ENCODE measurements around the gene MIGA1.

The MIGA1 gene

DNA sequence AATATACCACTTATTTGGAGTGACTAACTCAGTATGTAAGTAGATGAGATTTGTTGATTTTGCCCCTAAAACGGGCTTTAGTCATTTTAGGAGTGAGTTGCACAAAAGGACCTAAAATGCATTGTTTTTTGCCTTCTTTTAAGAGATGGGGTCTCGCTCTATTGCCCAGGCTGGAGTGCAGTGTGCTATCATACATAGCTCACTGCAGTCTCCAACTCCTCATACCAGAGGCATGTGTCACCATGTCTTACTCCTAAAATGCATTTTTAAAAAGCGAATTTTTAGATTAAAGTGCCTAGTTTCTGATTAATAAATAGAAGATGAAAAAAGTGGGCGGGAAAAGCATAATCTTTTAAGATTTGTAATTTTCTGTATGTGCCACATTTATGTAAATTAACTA lies 97.4 kb downstream of the MIGA1 start:
- no peaks in the 10 kb centered on the region for H3K27me3 ChIP-seq (ENCODE audit: insufficient read depth, poor library complexity, severe bottlenecking)
- no peak overlapping the region for H3K27ac ChIP-seq (replicated peaks)
- DNase-seq (ENCODE audit: low read depth in 1 of 2, low spot score in 1 of 2), result no peak
- H3K4me3 ChIP-seq (replicated peaks; ENCODE audit: insufficient read depth, low read length), result no peak overlapping the region
- TF ChIP-seq SPI1 (IDR thresholded peaks at IDR 0.05; ENCODE audit: borderline replicate concordance, low read depth), result no peak
- no peak for TF ChIP-seq POLR2AphosphoS5 (IDR thresholded peaks at IDR 0.05; ENCODE audit: low read depth)

DNA sequence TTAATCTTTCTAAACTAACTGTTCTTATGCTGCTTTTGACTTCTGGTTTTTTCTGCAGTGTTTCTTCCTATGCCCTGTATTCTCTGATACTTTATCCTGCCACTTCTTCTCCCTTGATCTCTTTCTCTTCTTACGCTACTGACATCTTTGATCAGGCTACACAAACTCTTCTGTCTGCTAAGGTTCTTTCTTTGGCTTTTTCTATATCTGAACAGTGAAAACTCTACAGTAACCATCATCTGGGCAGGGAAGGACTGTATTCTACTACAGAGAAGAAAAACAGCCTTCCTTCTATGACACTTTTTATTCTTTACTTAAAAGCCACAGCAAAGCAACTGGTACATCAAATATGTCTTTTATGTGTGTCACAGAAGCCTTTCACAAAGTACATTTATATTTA lies 101.6 kb downstream of the MIGA1 start:
- Histone ChIP-seq H3K4me3 (replicated peaks; ENCODE audit: insufficient read depth, low read length) (no peak overlapping the region), H3K27me3 (ENCODE audit: insufficient read depth, poor library complexity, severe bottlenecking) (no peaks in the 10 kb centered on the region), H3K27ac (replicated peaks) (no peak overlapping the region)
- DNase-seq (ENCODE audit: low read depth in 1 of 2, low spot score in 1 of 2), result no peak
- TF ChIP-seq POLR2AphosphoS5 (IDR thresholded peaks at IDR 0.05; ENCODE audit: low read depth) (no peak), SPI1 (IDR thresholded peaks at IDR 0.05; ENCODE audit: borderline replicate concordance, low read depth) (no peak), GABPA (IDR thresholded peaks at IDR 0.05; ENCODE audit: low read depth) (no peak)
- TF ChIP-seq, protein P1, sequence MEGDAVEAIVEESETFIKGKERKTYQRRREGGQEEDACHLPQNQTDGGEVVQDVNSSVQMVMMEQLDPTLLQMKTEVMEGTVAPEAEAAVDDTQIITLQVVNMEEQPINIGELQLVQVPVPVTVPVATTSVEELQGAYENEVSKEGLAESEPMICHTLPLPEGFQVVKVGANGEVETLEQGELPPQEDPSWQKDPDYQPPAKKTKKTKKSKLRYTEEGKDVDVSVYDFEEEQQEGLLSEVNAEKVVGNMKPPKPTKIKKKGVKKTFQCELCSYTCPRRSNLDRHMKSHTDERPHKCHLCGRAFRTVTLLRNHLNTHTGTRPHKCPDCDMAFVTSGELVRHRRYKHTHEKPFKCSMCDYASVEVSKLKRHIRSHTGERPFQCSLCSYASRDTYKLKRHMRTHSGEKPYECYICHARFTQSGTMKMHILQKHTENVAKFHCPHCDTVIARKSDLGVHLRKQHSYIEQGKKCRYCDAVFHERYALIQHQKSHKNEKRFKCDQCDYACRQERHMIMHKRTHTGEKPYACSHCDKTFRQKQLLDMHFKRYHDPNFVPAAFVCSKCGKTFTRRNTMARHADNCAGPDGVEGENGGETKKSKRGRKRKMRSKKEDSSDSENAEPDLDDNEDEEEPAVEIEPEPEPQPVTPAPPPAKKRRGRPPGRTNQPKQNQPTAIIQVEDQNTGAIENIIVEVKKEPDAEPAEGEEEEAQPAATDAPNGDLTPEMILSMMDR (IDR thresholded peaks at IDR 0.05; ENCODE audit: insufficient read depth, low read length), result no peak
- TF ChIP-seq, protein P2, sequence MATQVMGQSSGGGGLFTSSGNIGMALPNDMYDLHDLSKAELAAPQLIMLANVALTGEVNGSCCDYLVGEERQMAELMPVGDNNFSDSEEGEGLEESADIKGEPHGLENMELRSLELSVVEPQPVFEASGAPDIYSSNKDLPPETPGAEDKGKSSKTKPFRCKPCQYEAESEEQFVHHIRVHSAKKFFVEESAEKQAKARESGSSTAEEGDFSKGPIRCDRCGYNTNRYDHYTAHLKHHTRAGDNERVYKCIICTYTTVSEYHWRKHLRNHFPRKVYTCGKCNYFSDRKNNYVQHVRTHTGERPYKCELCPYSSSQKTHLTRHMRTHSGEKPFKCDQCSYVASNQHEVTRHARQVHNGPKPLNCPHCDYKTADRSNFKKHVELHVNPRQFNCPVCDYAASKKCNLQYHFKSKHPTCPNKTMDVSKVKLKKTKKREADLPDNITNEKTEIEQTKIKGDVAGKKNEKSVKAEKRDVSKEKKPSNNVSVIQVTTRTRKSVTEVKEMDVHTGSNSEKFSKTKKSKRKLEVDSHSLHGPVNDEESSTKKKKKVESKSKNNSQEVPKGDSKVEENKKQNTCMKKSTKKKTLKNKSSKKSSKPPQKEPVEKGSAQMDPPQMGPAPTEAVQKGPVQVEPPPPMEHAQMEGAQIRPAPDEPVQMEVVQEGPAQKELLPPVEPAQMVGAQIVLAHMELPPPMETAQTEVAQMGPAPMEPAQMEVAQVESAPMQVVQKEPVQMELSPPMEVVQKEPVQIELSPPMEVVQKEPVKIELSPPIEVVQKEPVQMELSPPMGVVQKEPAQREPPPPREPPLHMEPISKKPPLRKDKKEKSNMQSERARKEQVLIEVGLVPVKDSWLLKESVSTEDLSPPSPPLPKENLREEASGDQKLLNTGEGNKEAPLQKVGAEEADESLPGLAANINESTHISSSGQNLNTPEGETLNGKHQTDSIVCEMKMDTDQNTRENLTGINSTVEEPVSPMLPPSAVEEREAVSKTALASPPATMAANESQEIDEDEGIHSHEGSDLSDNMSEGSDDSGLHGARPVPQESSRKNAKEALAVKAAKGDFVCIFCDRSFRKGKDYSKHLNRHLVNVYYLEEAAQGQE (IDR thresholded peaks at IDR 0.05; ENCODE audit: insufficient replicate concordance, low read depth), result no peak

DNA sequence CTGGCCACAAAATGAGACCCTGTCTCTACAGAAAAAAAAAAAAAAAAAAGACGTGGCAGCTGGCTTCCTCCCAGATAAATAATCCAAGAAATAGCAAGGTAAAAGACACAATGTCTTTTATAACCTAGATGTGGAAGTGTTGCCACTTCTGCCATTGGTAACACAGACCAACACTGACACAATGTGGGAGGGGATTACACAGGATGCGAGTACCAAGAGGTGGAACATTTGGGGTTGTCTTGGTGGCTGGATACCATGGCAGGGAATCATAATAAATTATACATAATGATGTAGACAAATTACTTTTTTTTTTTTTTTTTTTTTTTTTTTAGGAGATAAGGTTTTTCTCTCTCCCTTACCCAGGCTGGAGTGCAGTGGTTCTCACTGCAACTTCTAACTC lies 103.0 kb downstream of the MIGA1 start:
- Histone ChIP-seq H3K4me3 (replicated peaks; ENCODE audit: insufficient read depth, low read length) (no peak overlapping the region), H3K27ac (replicated peaks) (no peak overlapping the region), H3K27me3 (ENCODE audit: insufficient read depth, poor library complexity, severe bottlenecking) (no peaks in the 10 kb centered on the region)
- DNase-seq (ENCODE audit: low read depth in 1 of 2, low spot score in 1 of 2), result no peak
- TF ChIP-seq POLR2AphosphoS5 (IDR thresholded peaks at IDR 0.05; ENCODE audit: low read depth) (no peak), GABPA (IDR thresholded peaks at IDR 0.05; ENCODE audit: low read depth) (no peak), SPI1 (IDR thresholded peaks at IDR 0.05; ENCODE audit: borderline replicate concordance, low read depth) (no peak)
- TF ChIP-seq, protein P1 (IDR thresholded peaks at IDR 0.05; ENCODE audit: insufficient read depth, low read length), result no peak
- TF ChIP-seq, protein P2 (IDR thresholded peaks at IDR 0.05; ENCODE audit: insufficient replicate concordance, low read depth), result no peak

DNA sequence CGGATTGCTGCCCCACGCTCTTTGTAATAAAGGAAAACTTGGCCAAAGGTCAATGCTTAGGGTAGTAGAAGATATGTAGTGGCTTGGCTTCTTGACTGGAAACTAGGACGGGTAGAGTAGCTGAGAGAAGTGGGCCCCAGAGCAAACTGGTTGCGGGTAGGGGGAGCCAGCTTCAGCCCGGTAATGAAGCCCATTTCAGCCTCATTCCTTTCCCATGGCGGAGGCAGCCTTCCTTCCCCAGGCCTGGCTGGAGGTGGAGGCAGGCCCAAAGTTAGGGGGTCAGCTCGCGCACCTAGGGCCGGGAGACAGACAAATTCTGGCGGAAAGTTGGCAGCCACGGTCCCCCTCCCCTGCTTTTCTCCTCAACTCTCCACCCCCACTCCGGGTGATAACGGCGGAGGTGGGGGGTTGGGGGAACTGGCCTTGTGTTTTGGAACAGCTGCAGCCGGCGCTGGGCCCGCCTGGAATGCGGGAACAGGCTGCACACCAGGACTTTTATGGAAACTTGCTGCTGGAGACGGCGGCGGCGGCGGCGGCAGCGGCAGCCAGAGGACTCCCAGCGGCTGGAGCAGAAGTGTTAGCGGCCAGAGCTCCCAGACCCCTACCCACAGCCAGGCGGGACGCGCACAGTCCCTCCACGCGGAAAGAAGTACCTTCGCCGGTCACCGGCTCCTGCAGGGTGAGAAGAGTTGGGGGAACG lies 108.8 kb downstream of the MIGA1 start, which contains the start of gene NEXN:
Gene NEXN (plus strand): TSS at position 544 of the 700 bp plus-strand sequence. CDS start 27,483 bp downstream, outside the sequence.
- Histone ChIP-seq H3K4me3 (replicated peaks; ENCODE audit: insufficient read depth, low read length) (peak within 1 kb of the TSS; percentile 37), H3K27ac (replicated peaks) (no peak within 1 kb of the TSS), H3K27me3 (ENCODE audit: insufficient read depth, poor library complexity, severe bottlenecking) (peaks cover 2% of the 10 kb centered on the region)
- DNase-seq (ENCODE audit: low read depth in 1 of 2, low spot score in 1 of 2), result no peak
- TF ChIP-seq POLR2AphosphoS5 (IDR thresholded peaks at IDR 0.05; ENCODE audit: low read depth) (no peak), GABPA (IDR thresholded peaks at IDR 0.05; ENCODE audit: low read depth) (no peak), SPI1 (IDR thresholded peaks at IDR 0.05; ENCODE audit: borderline replicate concordance, low read depth) (no peak)
- TF ChIP-seq, protein P1 (IDR thresholded peaks at IDR 0.05; ENCODE audit: insufficient read depth, low read length), result no peak
- TF ChIP-seq, protein P2 (IDR thresholded peaks at IDR 0.05; ENCODE audit: insufficient replicate concordance, low read depth), result no peak
